NT2/D1 (cell line): ENCODE data around the gene NSUN2.

Experiments used
- SUZ12 ChIP-seq: IDR thresholded peaks from 2 replicates; pipeline ENCODE4 v1.6.1; 2011; ENCODE audit not compliant: insufficient read length, insufficient read depth; ENCODE audit errors: extremely low read depth
- YY1 ChIP-seq: IDR thresholded peaks from 2 replicates; pipeline ENCODE4 v1.6.1; 2011; ENCODE audit not compliant: insufficient read length, insufficient read depth
- ZNF274 ChIP-seq: IDR thresholded peaks from 2 replicates; pipeline ENCODE4 v1.6.1; 2011; ENCODE audit warnings: mild to moderate bottlenecking, low read depth, low read length

DNA sequence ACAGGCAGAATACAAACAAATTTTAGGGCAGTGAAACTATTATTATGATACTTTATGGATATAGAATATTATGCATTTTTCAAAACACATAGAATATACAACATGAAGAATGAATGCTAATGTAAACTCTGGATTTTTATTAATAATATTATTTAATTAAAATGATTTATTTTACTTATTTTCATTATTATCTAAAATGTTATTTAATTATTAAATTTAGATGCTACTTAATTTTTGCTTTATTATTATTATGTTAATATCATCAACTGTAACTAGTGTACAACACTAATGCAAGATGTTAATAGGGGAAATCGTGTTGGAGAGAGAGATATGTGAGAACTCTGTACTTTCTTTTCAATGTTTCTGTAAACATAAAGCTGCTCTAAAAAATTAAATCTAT, 41.1 kb upstream of the NSUN2 start:
- TF ChIP-seq ZNF274 (no peak), YY1 (no peak), SUZ12 (no peak)
